Memory B cell (primary cell): ENCODE results near the gene ZNF160.
"Not testable (repeated sequence)": the region's sequence is repeated elsewhere in the genome, so short reads cannot be mapped to it uniquely, and the experiment has no call there.

Experiments used
- ATAC-seq: fragments of 150-1000 bp; cut with Tn5 transposase; 2 replicates; pipeline ENCODE4 v1.10.0; 2021; ENCODE audit warnings: low read depth, mild to moderate bottlenecking, moderate library complexity
- DNase-seq, 2 donors: peaks; one replicate each; pipeline ENCODE4 v3.0.0; 2022; ENCODE audit warnings: low spot score in 2 of 2
- H3K27ac Mint-ChIP-seq: one replicate; pipeline ENCODE4 v1.8.0; 2022; ENCODE audit warnings: mild to moderate bottlenecking, moderate library complexity, mixed read lengths
- H3K27me3 Mint-ChIP-seq: one replicate; pipeline ENCODE4 v1.8.0; 2022; ENCODE audit warnings: mixed read lengths
- H3K36me3 Mint-ChIP-seq: one replicate; pipeline ENCODE4 v1.8.0; 2022; ENCODE audit warnings: mild to moderate bottlenecking, mixed read lengths
- H3K4me1 Mint-ChIP-seq: one replicate; pipeline ENCODE4 v1.8.0; 2022; ENCODE audit warnings: mixed read lengths
- H3K4me3 Mint-ChIP-seq: one replicate; pipeline ENCODE4 v1.8.0; 2022; ENCODE audit warnings: mild to moderate bottlenecking, moderate library complexity, mixed read lengths
- H3K9me3 Mint-ChIP-seq: one replicate; pipeline ENCODE4 v1.8.0; 2022; ENCODE audit warnings: mixed read lengths

Gene ZNF160

DNA sequence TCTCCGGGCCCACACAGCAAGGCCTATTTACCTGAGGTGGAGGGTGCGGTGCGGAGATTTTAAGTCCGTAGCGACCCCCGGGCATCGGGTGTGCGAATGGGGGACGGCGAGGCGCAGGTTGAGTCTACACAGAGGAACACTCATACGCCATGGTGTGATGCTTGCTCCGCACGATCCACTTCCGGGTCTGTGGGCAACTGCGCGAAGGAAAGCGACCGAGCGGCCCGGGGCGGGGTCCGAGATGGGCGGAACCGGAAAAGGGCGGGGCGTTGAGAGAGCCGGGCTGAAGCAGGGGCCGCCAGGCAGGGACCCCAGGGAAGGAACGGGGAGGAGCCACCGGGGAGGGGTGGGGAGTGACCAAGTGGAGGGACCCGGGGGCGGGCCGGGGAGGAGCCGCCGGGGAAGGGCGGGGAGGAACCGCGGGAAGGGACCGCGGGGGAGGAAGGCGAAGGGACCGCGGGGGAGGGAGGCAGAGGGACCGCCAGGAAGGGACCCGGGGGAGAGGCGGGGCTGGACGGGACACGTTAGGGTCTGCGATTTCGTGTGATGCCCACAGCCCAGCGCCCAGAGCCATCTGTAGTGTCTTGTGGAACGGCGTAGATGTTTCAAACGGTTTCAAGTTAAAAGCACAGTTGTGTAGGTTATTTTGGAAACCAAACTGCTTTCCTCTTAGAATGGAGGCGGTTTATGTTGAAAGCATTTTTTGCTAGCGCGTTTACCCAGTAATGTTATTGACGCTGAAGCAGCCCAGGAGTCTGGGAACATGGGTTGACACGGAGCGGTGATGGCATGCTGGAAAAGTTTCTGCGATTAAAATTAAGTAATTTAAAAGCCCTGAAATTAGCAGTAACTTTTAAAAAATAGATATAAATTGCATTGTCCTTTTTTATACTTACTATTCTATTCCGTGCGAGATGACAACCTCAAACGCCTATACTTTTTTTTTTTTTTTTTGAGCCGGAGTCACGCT, at the start of gene ZNF160:
Gene ZNF160, minus strand, starts transcription at position 189 of the 970 bp plus-strand sequence. CDS start 17,146 bp downstream, outside the sequence.
- H3K4me1 Mint-ChIP-seq, result peaks cover 21% of the 10 kb centered on the region

DNA sequence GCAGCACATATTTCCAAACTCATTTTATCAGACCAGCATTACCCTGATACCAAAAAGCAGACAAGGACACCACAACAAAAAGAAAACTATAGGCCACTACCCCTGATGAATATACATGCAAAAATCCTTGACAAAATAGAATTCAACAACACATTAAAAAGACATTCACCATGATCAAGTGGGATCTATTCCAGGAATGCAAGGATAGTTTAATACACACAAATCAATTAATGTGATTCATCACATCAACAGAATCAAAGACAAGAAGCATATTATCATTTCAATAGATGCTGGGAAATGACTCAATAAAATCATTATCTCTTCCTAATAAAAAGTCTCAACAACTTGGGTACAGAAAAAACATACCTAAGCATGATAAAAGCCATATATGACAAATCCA, 44.4 kb upstream of the ZNF160 start:
- Mint-ChIP-seq H3K27me3 (no peaks in the 10 kb centered on the region), H3K9me3 (peaks cover 22% of the 10 kb centered on the region), H3K36me3 (peaks cover 74% of the 10 kb centered on the region), H3K4me1 (no peaks in the 10 kb centered on the region), H3K4me3 (no peak overlapping the region), H3K27ac (no peak overlapping the region)
- DNase-seq, result no peak
- no peak for ATAC-seq

More for the DNA sequence above, at the start of gene ZNF160:
- peak; percentile 97 to 99 for DNase-seq
- H3K4me3 Mint-ChIP-seq, result peak within 1 kb of the TSS; percentile 97
- H3K27me3 Mint-ChIP-seq, result no peaks in the 10 kb centered on the region
- peaks cover 2% of the 10 kb centered on the region for H3K9me3 Mint-ChIP-seq
- peaks cover 21% of the 10 kb centered on the region for H3K36me3 Mint-ChIP-seq
- peak within 1 kb of the TSS; percentile 91 for H3K27ac Mint-ChIP-seq
- peak; percentile 92 for ATAC-seq

GRCh38 chr19:53140351-53140750, 37.1 kb upstream of the ZNF160 start:
- Mint-ChIP-seq H3K4me3 (no peak overlapping the region), H3K4me1 (no peaks in the 10 kb centered on the region), H3K9me3 (peaks cover 18% of the 10 kb centered on the region), H3K36me3 (peaks cover 35% of the 10 kb centered on the region), H3K27ac (no peak overlapping the region), H3K27me3 (no peaks in the 10 kb centered on the region)
- no peak for ATAC-seq
- DNase-seq, result no peak

GRCh38 chr19:53136432-53136831, 33.2 kb upstream of the ZNF160 start:
- ATAC-seq (no peak), DNase-seq (no peak)
- Mint-ChIP-seq H3K36me3 (peaks cover 14% of the 10 kb centered on the region), H3K27me3 (peaks cover 7% of the 10 kb centered on the region), H3K4me3 (no peak overlapping the region), H3K27ac (no peak overlapping the region), H3K9me3 (peaks cover 20% of the 10 kb centered on the region), H3K4me1 (peaks cover 8% of the 10 kb centered on the region)

GRCh38 chr19:53132141-53132991, 29.1 kb upstream of the ZNF160 start, which contains the start of gene ZNF415:
Gene ZNF415 (minus strand): TSS chr19:53132910. CDS start chr19:53122676, 10,234 bp downstream.
- peaks cover 18% of the 10 kb centered on the region for H3K36me3 Mint-ChIP-seq
- peak; percentile 33 to 34 for DNase-seq
- peaks cover 21% of the 10 kb centered on the region for H3K9me3 Mint-ChIP-seq
- peak within 1 kb of the TSS; percentile 81 for H3K4me3 Mint-ChIP-seq
- peak within 1 kb of the TSS; percentile 45 for H3K27ac Mint-ChIP-seq
- peak; percentile 74 for ATAC-seq
- H3K4me1 Mint-ChIP-seq, result peaks cover 9% of the 10 kb centered on the region
- H3K27me3 Mint-ChIP-seq, result peaks cover 11% of the 10 kb centered on the region

DNA sequence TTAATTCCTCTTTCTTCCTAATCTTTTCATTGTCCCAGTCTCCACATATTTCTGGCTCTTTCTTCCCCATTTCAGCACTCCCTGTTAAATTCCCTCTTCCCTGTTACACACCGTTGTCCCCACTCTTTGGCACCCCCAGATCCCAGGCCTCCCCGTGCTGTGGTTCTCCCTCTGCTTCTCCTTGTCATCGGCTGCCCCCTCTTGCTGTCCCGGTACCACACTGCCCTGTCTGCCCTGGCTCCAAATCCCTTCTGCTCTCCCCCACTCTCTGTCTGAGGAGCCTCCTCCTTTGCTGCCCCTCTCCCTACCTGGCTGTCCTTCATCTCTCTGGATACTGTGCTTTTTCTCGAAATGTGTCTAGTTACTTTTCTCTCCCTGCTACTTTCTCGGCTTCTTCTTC, 28.5 kb upstream of the ZNF160 start:
- Mint-ChIP-seq H3K4me1 (peaks cover 9% of the 10 kb centered on the region), H3K4me3 (peak overlapping the region; percentile 81), H3K9me3 (peaks cover 18% of the 10 kb centered on the region), H3K36me3 (peaks cover 16% of the 10 kb centered on the region), H3K27ac (peak overlapping the region; percentile 45), H3K27me3 (peaks cover 11% of the 10 kb centered on the region)
- DNase-seq (no peak), ATAC-seq (no peak)

DNA sequence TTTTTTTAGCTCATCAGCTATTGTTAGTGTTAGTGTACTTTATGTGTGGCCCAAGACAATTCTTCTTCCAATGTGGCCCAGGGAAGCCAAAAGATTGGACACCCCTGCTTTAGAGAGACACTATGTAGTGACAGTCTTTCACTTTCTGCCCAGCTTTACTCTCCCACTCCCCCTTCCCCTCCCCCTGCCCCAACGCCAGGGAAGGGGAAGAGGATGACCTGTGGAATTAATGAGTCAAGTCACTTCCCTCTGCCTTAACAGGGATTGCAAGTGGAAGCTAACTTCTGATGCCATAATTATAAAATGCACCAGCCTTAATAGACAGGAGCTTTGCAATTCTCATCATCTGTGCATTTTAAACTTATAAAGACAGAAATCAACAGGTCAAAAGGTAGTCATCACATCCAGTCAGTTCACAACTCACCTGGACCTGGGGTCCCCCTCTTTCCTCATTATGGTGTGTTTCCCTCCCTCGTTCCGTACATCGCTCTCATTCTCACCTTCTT, 27.9 kb upstream of the ZNF160 start:
- ATAC-seq (no peak), DNase-seq (no peak)
- H3K27me3 Mint-ChIP-seq, result peaks cover 11% of the 10 kb centered on the region
- peaks cover 9% of the 10 kb centered on the region for H3K4me1 Mint-ChIP-seq
- peaks cover 16% of the 10 kb centered on the region for H3K36me3 Mint-ChIP-seq
- no peak overlapping the region for H3K4me3 Mint-ChIP-seq
- peaks cover 18% of the 10 kb centered on the region for H3K9me3 Mint-ChIP-seq
- H3K27ac Mint-ChIP-seq, result no peak overlapping the region

DNA sequence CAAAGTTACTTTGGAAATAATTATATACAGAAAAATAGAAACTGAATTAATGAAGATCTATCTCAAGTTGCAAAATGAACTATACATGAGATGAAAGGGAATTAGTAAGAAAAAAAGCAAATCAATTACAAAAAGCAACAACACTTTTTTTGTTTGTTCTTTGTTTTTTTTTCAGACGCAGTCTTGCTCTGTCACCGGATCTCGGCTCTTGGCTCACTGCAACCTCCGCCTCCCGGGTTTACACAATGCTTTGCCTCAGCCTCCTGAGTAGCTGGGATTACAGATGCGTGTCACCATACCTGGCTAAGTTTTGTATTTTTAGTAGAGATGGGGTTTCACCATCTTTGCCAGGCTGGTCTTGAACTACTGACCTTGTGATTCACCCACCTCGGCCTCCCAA, 27.3 kb upstream of the ZNF160 start:
- Mint-ChIP-seq H3K4me1 (peaks cover 9% of the 10 kb centered on the region), H3K27ac (no peak overlapping the region), H3K36me3 (peaks cover 16% of the 10 kb centered on the region), H3K9me3 (peaks cover 15% of the 10 kb centered on the region), H3K27me3 (peaks cover 11% of the 10 kb centered on the region), H3K4me3 (no peak overlapping the region)
- ATAC-seq (no peak), DNase-seq (no peak)

DNA sequence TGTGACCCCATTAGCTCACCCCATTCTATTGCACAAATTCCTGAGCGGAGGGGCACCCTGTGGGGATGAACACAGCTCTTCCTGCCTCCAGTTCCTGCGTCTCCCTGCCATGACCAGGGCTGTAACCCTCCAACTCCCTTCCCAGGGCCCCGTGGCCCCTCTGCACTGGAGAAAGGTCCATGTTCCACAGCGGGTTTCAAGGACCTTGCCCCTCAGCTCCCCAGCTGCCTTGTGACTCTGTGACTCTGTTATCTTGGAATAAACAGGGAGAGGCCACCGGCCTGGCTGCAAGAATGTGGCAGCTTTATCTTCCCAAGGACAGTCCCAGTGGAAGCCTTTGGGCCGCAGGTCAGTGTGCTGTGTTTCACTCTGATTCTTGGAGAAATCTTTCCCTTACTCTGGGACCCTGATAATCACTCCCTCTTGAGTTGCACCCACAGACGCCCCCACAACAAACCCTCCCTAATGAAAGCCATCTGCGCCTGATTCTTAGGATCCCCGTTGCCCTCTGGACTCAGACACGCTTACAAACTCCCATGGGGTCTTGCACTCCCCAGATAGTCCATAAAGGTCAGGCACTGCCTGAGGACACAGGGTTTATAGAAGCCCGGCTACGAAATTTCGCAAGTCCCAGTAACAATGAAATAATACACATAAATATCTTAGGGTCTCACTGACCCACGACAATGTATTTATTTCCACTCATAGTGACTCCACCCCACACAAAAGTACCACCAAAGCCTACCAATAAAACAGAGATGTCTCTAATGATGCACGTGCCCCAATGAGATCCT, 23.7 kb upstream of the ZNF160 start:
- DNase-seq, H3K27ac Mint-ChIP-seq, H3K4me1 Mint-ChIP-seq, H3K4me3 Mint-ChIP-seq, H3K27me3 Mint-ChIP-seq, ATAC-seq: not testable (repeated sequence)
- Mint-ChIP-seq H3K36me3 (peaks cover 21% of the 10 kb centered on the region), H3K9me3 (peaks cover 16% of the 10 kb centered on the region)

- Mint-ChIP-seq H3K9me3 (peaks cover 13% of the 10 kb centered on the region), H3K27ac (no peak overlapping the region), H3K27me3 (no peaks in the 10 kb centered on the region), H3K4me1 (no peaks in the 10 kb centered on the region), H3K36me3 (peaks cover 19% of the 10 kb centered on the region), H3K4me3 (no peak overlapping the region)
- no peak for DNase-seq
- no peak for ATAC-seq
Observed at GRCh38 chr19:53123400-53123799, 20.2 kb upstream of the ZNF160 start.

GRCh38 chr19:53112286-53112685, 9.1 kb upstream of the ZNF160 start:
- Mint-ChIP-seq H3K36me3 (peaks cover 37% of the 10 kb centered on the region), H3K27ac (no peak overlapping the region), H3K27me3 (no peaks in the 10 kb centered on the region), H3K4me1 (no peaks in the 10 kb centered on the region), H3K4me3 (no peak overlapping the region), H3K9me3 (peaks cover 18% of the 10 kb centered on the region)
- no peak for ATAC-seq
- no peak for DNase-seq

DNA sequence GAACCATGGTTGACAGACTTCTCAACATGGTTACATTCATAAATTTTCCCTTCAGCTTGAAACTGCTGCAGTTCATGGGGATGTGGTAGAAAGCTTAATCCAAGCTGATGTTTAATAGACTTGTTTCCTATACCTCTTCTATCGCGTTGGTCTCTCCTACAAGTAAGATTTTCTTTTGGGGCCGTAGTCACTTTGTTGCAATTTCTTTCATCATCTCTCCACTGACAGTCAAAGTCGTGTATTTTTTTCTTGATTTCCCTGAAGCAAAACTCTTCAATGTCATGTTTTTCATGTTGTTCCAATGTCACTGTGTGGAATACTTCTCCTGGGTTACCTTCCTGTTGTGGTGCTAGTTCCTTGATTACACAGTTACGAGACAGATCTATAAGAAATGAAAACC, 6.3 kb upstream of the ZNF160 start:
- H3K4me1 Mint-ChIP-seq, result no peaks in the 10 kb centered on the region
- DNase-seq (no peak), ATAC-seq (no peak)
- no peak overlapping the region for H3K4me3 Mint-ChIP-seq
- peaks cover 18% of the 10 kb centered on the region for H3K36me3 Mint-ChIP-seq
- no peaks in the 10 kb centered on the region for H3K27me3 Mint-ChIP-seq
- H3K27ac Mint-ChIP-seq, result no peak overlapping the region
- H3K9me3 Mint-ChIP-seq, result peaks cover 11% of the 10 kb centered on the region

DNA sequence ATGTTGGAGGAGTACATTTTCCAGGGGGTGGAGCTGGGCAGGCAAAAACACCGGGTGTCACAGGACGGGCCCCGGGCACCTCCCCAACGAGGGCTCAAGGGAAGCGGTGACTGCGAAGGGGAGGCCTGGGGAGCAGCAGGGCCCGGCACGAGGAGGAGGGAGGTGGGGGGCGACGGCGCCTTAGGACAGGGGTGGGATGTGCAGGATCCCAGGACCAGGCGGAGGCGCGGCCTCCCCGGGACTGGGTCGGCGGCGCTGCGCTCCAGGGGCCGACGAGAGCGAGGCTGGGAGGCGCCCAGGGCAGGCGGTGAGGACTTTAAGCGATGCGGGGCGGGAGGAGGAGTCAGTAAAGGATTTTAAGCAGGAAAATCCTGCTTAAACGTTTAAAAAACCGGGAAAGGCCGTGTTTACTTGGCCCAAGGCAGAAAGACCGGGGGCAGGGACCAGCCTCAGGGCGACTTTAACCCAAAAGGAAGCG, 427 bp downstream of the ZNF160 start:
- peak overlapping the region; percentile 97 for H3K4me3 Mint-ChIP-seq
- peak; percentile 16 for ATAC-seq

More for the DNA sequence above, 427 bp downstream of the ZNF160 start:
- Mint-ChIP-seq H3K27ac (peak overlapping the region; percentile 91), H3K4me1 (peaks cover 25% of the 10 kb centered on the region), H3K9me3 (peaks cover 2% of the 10 kb centered on the region), H3K36me3 (peaks cover 26% of the 10 kb centered on the region), H3K27me3 (no peaks in the 10 kb centered on the region)
- peak; percentile 28 to 38 for DNase-seq
